Fibroblast of gingiva (primary cell): Measurements from ENCODE around the gene CNDP1.
"Not testable (repeated sequence)": the region's sequence is repeated elsewhere in the genome, so short reads cannot be mapped to it uniquely, and the experiment has no call there.

Source experiments
- DNase-seq: peaks from one replicate; pipeline ENCODE4 v3.0.0-alpha.2; 2011; ENCODE audit warnings: low read depth

Gene CNDP1, protein sequence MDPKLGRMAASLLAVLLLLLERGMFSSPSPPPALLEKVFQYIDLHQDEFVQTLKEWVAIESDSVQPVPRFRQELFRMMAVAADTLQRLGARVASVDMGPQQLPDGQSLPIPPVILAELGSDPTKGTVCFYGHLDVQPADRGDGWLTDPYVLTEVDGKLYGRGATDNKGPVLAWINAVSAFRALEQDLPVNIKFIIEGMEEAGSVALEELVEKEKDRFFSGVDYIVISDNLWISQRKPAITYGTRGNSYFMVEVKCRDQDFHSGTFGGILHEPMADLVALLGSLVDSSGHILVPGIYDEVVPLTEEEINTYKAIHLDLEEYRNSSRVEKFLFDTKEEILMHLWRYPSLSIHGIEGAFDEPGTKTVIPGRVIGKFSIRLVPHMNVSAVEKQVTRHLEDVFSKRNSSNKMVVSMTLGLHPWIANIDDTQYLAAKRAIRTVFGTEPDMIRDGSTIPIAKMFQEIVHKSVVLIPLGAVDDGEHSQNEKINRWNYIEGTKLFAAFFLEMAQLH

DNA sequence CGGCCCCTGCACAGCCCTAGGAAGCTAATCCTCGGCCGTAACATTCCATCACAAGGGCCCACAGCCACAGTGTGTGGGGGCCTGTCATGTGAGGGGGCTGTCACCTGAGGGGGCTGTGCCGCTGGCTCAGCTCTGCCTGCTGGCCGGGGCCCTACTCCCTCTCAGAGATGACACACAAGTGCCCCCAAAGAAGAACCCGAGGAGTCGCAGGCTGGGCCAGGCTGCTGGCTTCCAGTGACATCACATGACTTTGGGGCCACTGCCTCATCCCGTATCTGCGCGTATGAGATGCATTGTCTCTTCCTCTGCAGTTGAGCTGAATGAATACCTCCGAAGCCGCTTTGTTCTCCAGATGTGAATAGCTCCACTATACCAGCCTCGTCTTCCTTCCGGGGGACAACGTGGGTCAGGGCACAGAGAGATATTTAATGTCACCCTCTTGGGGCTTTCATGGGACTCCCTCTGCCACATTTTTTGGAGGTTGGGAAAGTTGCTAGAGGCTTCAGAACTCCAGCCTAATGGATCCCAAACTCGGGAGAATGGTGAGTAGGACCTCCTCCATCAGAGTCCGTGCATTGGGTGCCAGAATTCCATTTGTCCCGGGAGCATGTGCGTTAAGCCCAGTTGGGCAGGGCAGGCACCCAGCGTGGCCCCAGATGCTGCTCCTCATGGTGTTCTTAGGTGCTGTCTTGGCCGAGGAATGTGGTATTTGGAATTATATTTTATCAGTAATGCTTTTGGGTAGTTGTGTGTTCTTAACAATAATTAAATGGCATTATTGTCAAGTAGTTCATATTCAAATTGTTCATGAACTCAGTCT, at the start of gene CNDP1:
Gene CNDP1 (plus strand): TSS at position 351 of the 820 bp plus-strand sequence. CDS start 168 bp downstream, at position 519.
- DNase-seq: no peak

DNA sequence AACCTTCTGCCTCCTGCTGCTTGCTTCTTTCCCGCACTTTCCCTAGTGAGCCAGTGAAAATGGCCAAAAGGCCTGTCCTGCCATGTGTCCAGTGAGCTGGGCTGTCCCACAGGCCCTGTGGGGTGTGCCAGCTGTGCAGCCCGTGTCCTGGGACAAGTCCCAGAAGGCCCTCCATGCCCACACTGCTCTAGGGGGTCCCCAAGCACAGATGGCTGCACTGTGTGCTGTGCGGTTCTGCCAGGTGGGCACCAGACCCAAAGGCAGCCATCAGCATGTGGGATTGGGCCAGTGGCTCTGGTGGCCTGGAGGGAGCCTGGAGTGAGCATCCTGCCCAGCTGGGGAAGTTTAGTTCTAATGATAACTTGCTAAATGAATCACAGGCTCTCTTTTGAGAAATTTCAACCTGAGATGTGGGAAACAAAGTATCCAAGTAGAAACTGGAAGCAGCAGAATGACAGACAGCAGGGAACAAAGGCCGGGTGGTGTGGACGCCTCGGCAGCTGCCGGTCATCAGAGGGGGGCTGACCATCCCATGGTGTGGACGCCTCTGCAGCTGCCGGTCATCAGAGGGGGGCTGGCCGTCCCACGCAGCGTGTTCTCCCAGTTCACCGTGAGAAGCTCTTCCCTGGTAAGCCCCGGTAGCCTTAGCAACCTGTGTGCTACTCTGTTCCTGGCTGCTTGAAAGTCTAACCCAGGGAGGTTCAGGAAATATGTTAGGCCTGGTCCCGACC, 48.0 kb upstream of the CNDP1 start:
- DNase-seq: no peak

DNA sequence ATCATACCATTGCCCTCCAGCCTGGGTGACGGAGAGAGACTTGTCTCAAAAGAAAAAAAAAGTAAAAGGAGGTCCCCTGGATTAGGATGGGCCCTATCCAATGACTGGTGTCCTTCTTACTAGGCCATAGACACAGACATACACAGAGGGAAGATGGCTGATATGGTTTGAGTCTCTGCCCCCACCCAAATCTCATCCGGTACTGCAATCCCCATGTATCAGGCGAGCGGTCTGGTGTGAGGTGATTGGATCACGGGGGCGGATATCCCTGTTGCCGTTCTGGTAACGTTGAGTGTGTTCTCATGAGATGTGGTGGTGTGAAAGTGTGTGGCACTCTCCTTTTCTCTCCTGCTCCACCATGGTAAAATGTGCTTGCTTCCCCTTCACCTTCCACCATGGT, 45.9 kb upstream of the CNDP1 start:
- no peak for DNase-seq

- DNase-seq: no peak
These were observed 45.4 kb upstream of the CNDP1 start for GRCh38 chr18:74488864-74489263.

DNA sequence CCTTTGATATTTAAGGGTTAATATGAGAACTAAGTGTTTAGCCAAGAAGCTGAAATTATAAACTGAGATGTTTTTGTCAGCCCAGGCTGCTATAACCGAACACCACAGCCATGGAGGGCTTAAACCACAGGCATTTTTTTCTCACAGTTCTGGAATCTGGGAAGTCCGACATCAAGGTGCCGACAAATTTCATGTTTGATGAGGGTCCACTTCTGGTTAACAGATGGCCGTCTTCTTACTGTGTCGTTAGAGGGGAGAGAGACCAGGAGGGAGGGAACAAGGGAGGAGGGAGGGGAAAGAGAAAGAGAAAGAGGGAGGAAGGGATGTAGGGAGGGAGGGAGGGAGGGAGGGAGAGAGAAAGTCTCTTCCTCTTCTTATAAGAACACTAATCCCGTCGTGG, 44.6 kb upstream of the CNDP1 start:
- no peak for DNase-seq

DNA sequence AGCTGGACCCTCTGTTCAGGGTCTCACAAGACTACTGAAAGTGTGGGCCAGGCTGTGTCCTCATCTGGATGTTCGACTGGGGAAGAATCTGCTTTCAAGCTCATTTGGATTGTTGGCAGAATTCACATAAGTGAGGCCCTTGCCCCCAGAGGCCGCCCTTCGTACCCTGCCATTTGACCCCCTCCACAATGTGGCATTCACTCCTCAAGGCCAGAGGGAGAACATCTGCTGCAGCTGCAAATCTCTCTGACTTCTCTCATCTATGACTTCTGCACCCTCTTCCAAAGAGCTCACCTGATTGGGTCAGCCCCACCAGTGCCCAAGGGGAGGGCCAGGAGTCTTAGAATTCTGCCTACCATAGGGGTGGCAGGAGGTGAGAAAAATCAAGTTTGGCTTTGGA, 42.0 kb upstream of the CNDP1 start:
- no peak for DNase-seq

GRCh38 chr18:74493689-74494088, 40.6 kb upstream of the CNDP1 start:
- peak; percentile 39 for DNase-seq

DNA sequence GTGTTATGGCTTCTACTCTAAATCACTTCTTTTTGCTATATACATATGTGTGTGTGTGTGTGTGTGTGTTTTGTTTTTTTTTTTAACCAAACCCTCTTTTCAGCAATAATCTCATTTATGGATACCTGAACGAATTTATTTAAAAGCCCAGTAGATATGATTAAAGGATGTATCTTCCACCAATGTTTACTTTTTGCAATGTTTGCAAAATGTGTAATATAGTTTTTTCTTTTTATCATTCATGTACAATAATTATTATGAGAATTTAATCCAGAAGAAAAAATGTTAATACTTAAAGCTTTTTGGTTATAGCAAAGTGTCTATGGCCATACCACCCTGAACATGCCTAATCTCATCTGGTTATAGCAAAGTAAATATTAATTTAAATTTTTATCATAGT, 39.8 kb upstream of the CNDP1 start:
- no peak for DNase-seq

- DNase-seq: peak; percentile 98
These were observed 38.5 kb upstream of the CNDP1 start, which contains the start of gene CNDP2 for GRCh38 chr18:74495581-74496507. Gene CNDP2, plus strand, starts transcription at chr18:74496363. Its CDS starts 3,611 bp downstream, at chr18:74499974.

DNA sequence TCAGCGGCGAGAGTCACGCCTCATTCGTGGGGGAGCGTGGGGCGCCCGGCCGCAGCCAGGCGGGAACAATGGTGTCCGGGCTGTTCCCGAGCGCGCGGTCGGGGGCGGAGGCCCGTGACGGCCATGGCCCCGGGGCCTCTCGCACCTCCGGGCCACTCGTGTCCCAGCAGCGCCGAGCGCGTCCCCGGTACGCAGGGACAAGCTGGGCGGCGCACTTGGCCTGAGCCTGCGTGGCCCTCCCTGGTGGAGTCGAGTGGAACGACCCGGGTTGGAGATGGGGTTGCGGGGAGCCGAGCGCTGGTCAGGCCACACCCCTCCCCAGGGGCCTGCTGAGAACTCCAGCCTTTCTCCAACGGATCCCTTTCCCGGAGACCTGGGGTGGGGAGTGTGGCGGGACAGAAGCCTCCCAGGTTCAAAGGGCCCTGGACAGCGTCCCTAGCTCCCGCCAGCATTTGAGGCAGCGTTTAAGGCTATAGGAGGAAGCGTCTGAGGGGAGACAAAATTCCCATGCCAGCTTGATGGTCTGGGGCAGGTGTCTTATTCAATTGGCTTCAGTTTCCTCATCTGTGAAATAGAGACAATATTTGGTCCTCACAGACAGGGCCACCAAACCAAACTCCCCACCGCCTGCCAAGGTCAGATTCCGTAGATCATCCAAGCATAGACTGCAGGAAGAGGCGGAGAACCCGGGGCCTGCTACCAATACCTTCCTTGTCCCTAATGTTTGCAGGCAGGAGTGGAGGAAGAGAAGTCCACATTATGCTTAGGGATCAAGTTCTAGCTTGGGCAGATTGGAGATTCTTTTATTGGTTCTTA, 37.6 kb upstream of the CNDP1 start:
- DNase-seq: peak; percentile 54

DNA sequence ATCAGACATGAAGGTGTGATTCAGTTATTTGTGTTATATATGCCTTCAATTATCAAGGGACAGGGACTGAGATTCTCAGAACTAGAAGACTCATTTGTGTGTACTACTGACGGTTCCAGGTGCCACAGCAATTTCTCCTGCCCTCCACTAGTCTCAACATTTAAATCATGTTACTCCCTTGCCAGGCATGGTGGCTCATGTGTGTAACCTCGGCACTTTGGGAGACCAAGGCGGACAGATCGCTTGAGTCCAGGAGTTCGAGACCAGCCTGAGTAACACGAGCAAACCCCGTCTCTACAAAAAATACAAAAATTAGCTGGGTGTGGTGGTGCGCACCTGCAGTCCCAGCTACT, 37.0 kb upstream of the CNDP1 start:
- DNase-seq: no peak

- no peak for DNase-seq
These were observed 36.5 kb upstream of the CNDP1 start for GRCh38 chr18:74497778-74498177.

DNA sequence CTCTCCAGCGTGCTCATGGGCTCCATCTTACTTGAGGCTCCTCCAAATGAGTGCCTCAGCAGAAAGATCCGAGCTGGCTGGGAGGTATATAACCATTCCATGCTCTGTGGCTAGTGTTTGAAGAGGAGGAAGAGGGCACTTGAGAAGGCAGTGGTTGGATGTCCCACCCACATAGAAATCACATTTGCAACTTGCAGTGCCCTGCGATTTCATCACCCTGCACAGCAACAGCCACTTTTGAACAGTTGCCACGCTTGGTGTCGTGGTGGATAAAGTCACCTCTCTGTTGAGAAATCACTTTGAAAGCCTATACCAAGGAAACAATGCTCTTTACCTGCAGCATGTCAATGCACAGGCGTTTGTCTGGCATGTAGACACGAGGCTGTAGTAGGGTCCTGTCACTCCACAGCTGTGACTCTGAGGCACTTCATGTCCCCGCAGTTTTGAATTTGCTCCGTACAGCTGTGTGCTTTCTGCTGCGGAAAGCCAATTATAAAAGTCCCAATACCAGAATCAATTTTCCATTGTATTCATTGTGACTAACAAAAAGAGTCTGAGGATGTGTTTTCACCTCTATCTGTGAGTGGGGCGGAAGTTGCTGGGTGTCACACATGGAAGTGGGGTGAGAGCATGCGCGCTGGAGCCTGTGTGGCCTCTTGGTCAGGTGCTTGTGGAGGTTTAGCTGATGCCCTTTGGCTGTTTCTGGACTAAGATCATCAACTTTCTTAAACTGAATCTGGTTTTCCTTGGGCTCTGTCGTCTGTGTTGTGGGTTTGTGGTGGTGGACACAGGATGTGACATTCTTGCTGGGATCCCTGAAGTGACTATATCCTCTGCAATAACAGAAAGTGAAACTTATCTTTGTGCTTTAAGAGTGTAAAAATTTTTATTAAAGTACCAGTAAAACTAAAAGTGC, 35.3 kb upstream of the CNDP1 start:
- no peak for DNase-seq

DNA sequence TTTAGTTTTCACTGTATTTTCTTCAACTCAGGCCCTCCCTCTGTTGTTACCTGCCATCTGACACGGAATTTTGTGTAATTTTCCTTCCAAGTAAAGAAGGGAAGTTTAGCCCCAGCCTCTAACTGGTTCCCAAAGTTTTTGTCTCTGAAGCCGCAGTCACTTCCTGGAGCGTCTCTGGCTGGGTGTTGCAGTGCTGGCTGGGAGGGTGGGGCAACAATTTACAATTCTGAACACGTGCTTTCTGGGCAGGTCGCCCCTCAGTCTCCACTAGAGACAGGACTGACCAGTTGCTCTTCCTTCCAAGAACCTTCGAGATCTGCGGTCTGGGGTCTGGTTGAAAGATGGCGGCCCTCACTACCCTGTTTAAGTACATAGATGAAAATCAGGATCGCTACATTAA, 34.7 kb upstream of the CNDP1 start:
- DNase-seq: peak; percentile 34

GRCh38 chr18:74500372-74500771, 33.9 kb upstream of the CNDP1 start:
- no peak for DNase-seq

DNA sequence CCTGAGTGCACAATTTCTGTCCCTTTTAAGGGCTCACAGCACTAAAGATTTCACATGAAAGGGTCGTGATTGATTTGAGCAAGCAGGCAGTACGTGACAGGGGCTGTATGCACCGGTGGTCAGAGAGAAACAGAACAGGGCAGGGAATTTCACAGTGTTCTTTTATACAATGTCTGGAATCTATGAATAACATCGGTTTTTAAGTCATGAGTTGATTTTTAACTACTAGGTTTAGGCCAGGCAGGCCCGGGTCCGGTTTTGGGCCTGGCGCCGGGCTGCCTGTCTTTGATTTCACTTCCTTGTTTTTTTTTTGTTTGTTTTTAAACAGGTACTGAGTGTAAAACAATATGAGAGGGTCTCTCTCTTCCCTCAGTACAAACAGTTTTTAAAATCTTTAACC, 33.5 kb upstream of the CNDP1 start:
- DNase-seq: not testable (repeated sequence)

- no peak for DNase-seq
These were observed 32.9 kb upstream of the CNDP1 start for GRCh38 chr18:74501386-74501785.

DNA sequence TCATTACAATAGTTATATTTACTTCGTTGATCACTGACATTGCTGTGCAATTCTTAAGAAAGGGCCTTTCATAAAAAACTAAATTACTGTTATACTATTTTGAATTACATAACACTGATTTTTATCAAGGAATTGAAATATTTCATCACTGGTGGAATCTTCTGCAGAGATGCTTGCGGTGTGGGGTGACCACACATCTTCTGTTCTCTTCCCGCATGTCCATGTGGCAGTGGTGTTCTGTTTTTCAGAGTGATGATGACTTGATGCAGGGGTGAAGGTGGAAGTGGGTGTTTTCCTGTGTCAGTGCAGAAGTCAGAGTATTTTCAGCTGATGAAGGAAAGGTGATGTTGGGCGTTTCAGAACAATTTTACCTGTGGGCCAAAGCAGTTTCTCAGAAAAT, 31.2 kb upstream of the CNDP1 start:
- no peak for DNase-seq

DNA sequence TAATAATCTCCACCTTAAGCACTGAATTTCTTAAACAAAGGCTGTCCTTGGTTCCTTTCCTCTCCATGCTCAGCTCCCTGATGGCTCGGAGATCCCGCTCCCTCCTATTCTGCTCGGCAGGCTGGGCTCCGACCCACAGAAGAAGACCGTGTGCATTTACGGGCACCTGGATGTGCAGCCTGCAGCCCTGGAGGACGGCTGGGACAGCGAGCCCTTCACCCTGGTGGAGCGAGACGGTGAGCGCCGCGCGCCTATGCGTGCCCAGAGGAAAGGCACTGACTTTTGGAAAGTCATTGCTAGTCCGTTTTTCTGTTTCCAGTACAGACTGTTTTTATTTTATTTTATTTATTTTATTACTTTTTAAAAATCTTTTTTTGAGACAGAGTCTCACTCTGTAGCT, 28.5 kb upstream of the CNDP1 start:
- DNase-seq: no peak
